Right renal pelvis (tissue), 4 donors: ENCODE results near the gene SLC25A15. TPM values are rescaled to one million over a fixed set of nuclear protein-coding genes. Genes with fewer than 3 reads are reported as not detected.
"Not testable (repeated sequence)": the region's sequence is repeated elsewhere in the genome, so short reads cannot be mapped to it uniquely, and the experiment has no call there.

Experiments
- DNase-seq, 4 donors: peaks; one replicate each; pipeline ENCODE4 v3.0.0-alpha.2; 2013; ENCODE audit warnings: low read depth in 4 of 4, low spot score in 3 of 4, missing footprints in 1 of 4
- polyA plus RNA-seq, 4 donors: library from polyadenylated mRNA; unstranded; fragments of 120-200 nt; gene quantifications; one replicate each; pipeline ENCODE4 v1.2.1, GENCODE V29; 2013; ENCODE audit not compliant: insufficient read length in 4 of 4

SLC25A15 gene
- polyA plus RNA-seq, 4 donors: 16.1 to 18.8 (median 16.4) TPM

DNA sequence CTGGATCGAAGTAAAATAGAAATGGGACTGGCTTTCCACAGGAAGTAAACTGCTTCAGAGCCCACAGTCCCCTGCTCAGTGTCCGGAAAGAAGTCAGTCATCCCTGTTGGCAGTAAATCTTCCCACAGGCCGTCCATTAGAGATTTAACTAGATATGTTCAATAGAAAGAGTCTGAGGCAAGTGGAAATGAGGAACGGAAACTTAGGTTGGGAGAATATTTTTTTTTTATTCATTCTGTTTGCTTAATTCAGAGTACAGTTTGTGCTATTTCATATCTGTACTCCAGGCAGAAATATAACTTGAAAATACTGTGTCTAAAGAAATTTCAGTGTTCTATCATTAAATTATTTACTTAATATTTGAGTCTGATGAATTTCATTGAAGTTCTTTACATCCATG is 22.7 kb downstream of the SLC25A15 start:
- no peak for DNase-seq

DNA sequence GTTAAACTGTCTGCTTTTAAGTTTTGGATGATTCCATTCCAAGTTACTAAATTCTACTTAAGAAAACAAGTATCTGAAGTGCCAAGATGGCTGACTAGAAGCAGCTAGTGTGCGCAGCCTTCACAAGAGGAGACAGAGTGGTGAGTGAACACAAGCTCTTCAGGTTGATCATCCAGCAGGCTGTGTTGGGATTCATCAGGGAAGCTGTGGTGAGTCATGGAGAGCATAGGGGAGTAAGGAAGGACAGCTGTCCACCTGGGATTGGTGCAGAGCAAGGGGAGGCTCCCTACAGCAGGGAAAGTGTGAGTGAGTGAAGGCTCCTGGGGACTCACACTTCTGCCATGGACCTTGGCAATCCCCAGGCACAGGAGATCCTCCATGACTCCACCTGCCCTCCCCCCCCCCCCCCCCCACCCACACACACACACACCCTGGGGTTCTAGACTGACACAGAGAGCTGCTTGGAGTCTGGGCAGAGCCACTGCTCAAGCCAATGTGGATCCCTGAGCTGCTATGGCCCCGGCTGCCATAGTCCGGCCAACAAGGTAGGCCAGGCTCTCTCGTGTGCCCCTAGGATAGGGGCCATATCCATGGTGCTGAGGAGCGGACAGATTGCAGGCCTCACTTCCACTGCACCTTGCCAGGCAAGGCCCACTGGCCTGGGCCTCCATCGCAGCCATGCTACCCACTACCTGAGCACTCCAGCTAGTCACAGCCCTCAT is 23.5 kb downstream of the SLC25A15 start:
- DNase-seq: no peak

DNA sequence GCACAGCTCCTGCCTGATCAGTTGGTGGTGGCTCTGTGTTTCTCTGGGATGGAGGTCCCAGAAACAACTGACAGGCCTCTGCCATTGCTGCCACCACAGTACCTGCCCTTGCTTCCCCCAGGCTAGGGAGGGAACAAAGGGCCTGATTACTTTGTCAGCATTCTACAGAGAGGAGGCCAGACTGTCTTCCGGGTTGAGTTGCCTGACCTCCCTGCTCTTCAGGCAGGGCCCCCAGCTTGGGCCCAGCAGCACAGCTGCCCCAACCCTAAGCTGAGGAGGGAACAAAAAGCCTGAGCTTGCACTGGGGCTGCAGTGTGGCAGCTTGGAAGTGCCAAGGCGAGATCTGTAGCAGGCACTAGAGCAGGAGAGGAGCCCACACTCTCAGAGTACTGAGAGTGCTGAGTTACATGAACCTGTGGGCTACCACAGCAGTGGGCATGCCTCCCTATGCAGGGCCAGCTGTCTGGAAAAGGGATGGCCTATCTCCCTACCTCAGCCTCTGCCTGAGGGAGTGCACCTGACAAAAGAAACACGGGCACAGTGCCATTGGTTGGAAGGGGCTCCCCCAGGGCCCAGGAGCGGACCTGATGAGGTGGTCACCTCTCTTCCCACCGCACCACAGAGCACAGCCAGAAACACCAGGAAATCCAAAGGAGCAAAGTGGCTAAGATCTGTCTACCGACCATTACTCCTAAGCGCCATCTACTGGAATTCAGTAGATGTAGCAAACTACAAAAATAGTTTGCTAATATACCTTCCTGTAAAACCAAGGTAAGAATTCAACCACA is 24.4 kb downstream of the SLC25A15 start:
- no peak for DNase-seq

DNA sequence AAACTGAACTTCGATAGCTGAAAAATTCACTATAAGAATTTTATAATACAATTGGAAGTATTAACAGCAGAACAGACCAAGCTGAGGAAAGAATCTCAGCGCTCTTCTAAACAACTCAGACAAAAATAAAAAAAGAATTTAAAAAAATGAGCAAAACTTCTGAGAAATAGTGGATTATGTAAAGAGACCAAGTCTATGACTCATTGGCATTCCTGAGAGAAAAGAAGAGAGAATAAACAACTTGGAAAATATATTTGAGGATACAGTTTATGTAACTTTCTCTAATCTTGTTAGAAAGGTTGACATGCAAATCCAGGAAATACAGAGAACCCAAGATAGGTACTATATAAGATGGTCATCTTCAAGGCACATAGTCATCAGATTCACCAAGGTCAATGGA is 25.4 kb downstream of the SLC25A15 start:
- DNase-seq: no peak

DNA sequence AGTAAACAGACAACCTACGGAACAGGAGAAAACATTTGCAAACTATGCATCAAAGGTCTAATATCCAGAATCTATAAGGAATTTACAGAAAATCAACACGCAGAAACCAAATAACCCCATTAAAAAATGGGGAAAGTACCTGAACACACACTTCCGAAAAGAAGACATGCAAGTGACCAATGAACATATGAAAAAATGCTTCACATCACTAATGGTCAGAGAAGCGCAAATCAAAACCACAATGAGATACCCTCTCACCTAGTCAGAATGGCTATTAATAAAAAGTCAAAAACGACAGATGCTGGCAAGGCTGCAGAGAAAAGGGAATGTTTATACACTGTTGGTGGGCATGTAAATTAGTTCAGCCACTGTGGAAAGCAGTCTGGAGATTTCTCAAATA is 29.5 kb downstream of the SLC25A15 start:
- no peak for DNase-seq

DNA sequence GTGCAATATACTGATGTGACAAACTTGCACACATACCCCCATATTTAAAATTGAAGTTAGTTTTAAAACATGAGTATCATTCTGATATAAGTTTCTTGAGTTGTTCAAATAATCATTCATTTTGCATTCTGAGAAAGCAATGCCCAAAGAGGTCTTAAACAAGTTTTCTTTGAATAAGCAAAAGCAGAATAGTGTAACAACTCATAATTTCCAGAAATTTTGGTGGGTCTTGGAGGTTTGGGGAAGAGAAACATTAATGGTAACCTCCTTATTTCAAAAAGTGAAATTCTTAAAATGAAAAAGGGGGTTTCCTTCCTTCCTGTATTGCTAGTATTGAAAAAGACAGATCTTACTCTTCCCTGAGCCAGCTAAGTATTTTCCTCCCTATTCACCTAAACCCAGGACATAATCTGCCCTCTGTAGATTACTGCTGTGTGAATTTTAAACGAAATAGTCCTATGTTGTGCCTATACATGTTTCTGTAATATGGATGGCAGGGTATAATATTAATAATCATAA is 30.4 kb downstream of the SLC25A15 start:
- no peak for DNase-seq

DNA sequence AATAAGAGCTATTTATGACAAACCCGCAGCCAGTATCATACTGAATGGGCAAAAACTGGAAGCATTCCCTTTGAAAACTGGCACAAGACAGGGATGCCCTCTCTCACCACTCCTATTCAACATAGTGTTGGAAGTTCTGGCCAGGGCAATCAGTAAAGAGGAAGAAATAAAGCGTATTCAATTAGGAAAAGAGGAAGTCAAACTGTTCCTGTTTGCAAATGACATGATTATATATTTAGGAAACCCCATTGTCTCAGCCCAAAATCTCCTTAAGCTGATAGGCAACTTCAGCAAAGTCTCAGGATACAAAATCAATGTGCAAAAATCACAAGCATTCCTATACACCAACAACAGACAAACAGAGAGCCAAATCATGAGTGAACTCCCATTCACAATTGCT is 50.3 kb downstream of the SLC25A15 start:
- DNase-seq: not testable (repeated sequence)

DNA sequence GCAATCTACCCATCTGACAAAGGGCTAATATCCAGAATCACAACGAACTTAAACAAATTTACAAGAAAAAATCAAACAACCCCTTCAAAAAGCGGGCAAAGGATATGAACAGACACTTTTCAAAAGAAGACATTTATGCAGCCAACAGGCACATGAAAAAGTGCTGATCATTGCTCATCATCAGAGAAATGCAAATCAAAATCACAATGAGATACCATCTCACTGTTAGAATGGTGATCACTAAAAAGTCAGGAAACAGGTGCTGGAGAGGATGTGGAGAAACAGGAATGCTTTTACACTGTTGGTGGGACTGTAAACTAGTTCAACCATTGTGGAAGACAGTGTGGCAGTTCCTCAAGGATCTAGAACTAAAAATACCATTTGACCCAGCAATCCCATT is 51.5 kb downstream of the SLC25A15 start:
- not testable (repeated sequence) for DNase-seq

Other genes starting within 250 kb of the SLC25A15 start
- gene FOXO1, start 123.0 kb upstream of the SLC25A15 start, polyA plus RNA-seq: 10 to 100 TPM; 15.4 to 17.7 (median 17.1) TPM
- gene MRPS31, start 18.4 kb upstream of the SLC25A15 start, polyA plus RNA-seq: 10 to 100 TPM; 43.4 to 50.0 (median 47.8) TPM
- gene ELF1, start 229.7 kb downstream of the SLC25A15 start, polyA plus RNA-seq: 10 to 100 TPM; 48.2 to 58.5 (median 53.3) TPM